Activated T-helper 1 cell treated with anti-CD3 and anti-CD28 coated beads, Interleukin-2, amount 50 U/mL, for 16 hours (primary cell): ENCODE measurements around the gene HEMK1.
A peak's percentile ranks its signal among the peaks of the same experiment; 100 is the strongest.

ENCODE experiments used
- DNase-seq, 2 donors: peaks; one replicate each; pipeline ENCODE4 v3.0.0-alpha.2; 2020; ENCODE audit warnings: low read depth in 1 of 2, low spot score in 1 of 2

The HEMK1 gene, protein sequence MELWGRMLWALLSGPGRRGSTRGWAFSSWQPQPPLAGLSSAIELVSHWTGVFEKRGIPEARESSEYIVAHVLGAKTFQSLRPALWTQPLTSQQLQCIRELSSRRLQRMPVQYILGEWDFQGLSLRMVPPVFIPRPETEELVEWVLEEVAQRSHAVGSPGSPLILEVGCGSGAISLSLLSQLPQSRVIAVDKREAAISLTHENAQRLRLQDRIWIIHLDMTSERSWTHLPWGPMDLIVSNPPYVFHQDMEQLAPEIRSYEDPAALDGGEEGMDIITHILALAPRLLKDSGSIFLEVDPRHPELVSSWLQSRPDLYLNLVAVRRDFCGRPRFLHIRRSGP

GRCh38 chr3:50568947-50569749, at the start of gene HEMK1:
Gene HEMK1, plus strand, starts transcription at chr3:50569522. Its CDS starts 1,583 bp downstream, at chr3:50571105.
- DNase-seq: peak; percentile 82 to 85

DNA sequence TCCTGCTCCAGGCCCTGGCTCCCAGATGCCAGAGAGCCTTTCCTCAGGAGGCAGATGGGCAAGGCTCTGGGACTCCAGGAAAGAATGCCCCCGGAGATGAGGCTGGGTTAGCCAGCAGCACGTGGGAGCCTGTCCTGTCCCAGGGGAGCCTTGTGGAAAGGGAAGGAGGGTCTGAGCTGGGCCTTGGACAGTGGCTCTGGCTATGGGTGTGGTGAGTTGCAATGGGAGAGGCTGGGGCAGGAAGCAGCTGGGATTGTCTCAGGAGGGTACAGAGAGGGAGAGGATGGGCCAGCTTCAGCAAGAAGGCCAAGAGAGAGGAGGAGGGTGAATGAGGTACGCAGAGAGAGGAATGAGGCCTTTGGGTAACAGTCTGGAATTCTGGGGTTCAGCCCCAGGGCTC, 48.5 kb upstream of the HEMK1 start:
- DNase-seq: no peak

DNA sequence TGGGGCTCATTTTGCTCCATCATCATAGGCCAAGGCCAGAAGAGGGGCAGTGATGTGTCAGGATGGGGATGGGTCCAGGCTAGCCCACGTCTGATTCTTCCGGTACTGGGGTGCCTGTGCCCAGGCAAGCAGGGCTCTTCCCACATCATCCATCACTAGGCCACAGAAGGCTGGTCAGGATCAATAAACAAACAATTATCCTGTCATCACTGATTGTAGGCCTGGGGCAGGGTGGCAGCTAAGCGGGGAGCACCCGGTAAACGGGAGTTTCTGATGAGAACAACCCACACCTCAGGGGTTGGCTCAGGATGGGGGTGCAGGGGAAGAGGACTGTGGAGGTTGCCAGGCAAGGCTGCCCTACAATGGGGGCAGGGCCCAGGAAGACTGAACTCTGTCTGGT, 47.8 kb upstream of the HEMK1 start:
- DNase-seq: no peak

DNA sequence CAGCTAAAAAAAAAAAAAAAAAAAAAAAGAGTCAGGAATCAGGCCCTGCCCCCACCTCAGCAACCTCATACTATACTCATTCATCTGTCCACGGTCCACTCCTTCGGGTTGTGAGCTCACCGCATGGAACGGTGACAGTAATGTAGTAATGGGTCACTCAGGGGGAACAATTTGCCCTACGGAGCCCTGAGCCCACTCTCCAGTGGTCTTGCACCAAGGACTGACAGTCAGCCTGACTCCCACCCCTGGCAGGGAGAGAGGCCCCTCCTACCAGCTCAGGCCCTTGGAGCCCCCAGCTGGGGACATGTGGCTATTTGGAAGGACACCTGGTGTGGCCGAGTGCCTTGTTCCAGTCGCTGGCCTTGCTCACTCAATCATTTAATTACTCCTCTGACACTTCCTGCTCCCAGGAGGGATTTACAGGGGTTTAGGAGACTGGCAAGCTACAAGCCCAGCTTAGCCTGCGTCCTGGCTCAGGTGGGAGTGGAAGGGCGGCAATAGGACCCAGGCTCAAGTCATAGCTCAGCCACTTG, 46.0 kb upstream of the HEMK1 start:
- DNase-seq: no peak

GRCh38 chr3:50524746-50525145, 44.6 kb upstream of the HEMK1 start:
- DNase-seq: no peak

GRCh38 chr3:50525191-50525910, 44.0 kb upstream of the HEMK1 start:
- DNase-seq: no peak

- no peak for DNase-seq
These were observed 43.3 kb upstream of the HEMK1 start for GRCh38 chr3:50525987-50526386.

GRCh38 chr3:50530001-50530970, 39.0 kb upstream of the HEMK1 start:
- DNase-seq: no peak

DNA sequence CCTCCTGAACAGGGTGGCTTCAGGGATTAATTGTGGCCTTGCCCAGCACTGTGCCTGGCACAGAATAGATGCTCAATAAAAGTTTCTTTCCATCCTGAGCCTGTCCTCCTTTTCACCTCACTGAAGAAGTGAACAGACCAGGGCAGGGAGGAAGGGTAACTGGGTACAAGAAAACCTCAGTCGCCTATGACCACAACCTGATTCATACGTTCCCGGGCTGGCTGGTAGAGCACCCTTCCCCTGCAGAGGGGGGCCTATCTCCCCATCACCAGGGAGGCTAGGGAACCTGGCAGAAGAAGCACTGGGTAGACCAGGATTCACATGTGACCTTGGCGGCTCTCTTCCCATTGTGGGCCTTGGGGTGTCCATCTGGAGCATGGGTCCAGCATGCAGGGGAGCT, 38.1 kb upstream of the HEMK1 start:
- no peak for DNase-seq

GRCh38 chr3:50532062-50532705, 37.1 kb upstream of the HEMK1 start:
- DNase-seq: no peak

DNA sequence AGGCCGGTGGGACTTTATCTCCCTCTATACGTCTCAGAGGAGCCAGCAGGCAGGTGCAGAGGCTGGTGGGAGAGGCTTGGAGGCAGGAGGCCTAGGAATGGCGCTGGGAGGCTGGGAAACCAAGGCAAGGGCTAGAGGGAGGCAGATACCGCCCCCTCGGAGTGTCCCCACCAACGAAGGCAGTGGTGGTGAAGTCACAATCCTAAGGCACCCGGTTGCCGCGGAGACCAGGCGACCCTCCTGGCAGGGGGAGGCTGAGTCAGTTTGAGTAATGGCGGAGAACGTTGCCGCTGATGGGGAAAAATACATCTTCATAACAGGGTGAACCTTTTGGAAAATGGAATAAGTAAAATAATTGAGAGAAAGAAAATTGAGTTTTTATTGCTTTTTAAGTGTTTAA, 36.0 kb upstream of the HEMK1 start:
- no peak for DNase-seq

- DNase-seq: no peak
These were observed 35.4 kb upstream of the HEMK1 start for GRCh38 chr3:50533807-50534461.

GRCh38 chr3:50534681-50535330, 34.5 kb upstream of the HEMK1 start:
- no peak for DNase-seq

DNA sequence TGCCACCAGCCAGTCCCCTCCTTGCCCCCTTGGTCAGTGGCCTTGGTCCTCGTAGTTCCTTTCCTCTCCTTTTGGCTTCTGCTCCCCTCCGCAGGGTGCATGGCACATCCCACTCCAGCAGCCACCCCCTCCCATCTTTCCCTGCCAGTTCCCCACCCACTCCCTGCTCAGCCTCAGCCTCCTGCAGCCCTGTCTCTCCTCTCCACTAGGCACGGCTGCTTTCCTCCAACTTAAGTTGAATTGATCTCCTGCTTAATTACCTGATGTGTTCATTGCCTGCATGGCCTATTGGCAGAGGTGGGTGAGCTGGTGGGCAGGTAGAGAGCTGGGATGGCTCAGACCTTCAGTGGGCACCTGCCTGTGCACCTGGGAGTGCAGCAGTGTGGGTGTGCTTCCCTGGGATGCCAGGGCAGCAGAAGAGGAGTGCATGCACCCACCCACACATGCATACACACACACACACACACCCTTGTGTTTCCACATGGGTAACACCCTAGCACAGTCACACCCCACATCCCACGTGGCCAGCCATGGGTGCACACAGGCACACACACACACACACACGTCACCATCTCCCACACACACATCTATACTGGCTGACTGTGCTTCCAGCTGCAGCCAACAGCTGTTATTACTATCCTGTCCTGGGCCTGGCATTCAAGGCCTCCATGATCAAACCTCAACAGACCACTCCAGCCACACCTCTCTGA, 32.7 kb upstream of the HEMK1 start:
- DNase-seq: no peak

DNA sequence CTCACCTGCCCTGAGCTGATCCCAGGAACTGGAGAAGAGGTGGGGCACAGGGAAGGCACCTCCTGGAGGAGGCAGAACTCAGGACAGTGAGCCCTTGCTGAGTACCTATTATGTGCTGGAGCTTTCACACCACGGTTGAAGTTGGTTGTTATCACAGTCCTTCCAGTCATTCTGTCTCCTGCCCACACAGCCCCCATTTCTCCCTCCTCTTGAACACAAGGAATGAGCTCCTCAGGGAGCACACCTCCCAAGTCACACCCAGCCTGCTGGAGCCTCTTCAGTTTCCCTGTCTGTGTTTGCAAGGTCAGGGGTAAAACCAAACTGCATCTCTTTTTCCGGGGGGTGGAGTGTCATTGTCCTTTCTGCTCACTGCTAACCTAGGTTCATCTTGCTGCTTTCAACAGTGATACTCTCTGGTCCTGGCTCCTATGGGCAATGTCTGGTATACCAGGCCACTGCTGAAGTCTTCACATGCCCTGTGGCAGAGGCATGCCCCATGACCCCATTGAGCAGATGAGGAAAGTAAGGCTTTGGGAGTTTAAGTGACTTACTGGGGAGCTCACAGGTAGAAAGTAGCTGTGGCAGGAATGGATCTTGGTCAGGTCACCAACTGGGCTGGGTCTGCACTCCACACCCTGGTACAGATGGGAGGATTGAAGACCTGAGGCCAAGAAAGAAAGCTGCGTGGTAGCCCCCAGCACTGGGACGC, 31.7 kb upstream of the HEMK1 start:
- DNase-seq: no peak

GRCh38 chr3:50539356-50540286, 29.7 kb upstream of the HEMK1 start:
- no peak for DNase-seq
